Stimulated activated CD4-positive, alpha-beta T cell treated with anti-CD3 and anti-CD28 coated beads, Interleukin-4, amount 100 ng/mL, for 4 hours (primary cell): ENCODE measurements around the gene MXD1.

Experiments
- DNase-seq, 2 experiments: peaks; one replicate each; pipeline ENCODE4 v3.0.0-alpha.2; 2020

MXD1 gene

GRCh38 chr2:69954084-69954483, 39.2 kb downstream of the MXD1 start:
- no peak for DNase-seq

DNA sequence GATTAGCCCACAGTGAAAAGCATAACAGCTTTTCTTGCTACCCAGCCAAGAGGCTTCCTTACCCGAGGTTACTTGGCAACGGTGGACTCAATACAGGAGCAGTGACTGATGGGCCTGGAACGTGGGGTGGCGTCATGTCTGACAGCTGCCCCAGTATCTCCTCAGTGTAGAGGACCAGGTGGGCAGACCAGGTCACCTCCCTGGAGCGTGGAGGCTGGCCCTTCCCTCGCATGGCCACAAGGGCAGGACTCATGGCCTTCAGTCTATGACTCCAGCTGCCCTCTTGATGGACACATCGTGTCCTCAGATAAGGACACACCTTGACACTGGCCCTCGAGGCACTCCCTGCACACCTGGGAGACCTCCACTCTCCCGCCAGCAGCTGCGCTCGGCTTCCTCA, 40.1 kb downstream of the MXD1 start:
- DNase-seq, result no peak

DNA sequence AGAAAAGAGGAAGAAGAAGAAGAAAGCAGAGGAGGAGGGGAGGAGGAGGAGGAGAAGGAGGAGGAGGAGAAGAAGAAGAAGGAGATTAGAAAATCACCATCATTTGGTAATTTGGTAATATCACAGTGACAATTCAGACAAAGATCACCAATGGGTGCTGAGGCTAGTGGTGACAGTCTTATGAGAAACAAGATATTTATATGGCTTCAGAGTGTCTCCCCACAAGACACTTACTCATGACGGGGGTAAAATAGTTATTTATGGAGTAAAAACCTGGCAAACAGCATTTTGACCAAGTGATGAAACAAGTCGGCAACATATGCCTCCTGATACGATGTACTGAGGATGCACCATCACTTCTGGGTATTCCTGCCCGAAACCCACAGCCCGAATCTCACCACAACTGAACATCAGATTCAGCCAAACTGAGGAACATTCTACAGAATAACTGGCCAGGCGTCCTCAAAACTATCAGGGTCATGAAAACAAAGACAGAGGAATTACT, 41.6 kb downstream of the MXD1 start:
- no peak for DNase-seq

DNA sequence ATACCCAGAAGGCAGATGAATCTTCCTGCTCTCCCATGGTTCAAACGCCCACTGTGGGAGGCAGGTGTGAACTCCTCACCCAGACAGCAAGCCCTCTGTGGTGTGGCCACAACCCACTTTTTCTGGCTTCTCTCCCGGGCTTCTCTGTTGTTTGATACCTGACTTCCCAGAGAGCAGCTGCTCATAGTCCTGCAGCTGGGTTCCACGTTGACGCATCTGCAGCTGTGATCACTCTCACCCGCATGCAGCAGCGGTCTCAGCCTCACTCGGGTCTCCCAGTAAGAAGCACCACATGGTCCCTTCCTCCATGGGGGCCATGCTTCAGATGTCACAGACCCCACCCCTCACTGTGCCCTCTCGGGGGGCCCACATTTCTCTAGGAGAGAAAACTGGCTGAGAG, 43.1 kb downstream of the MXD1 start:
- no peak for DNase-seq

- DNase-seq, result no peak
Measured at GRCh38 chr2:69958480-69958879, 43.6 kb downstream of the MXD1 start.

- DNase-seq, result no peak
Measured at GRCh38 chr2:69959425-69959824, 44.5 kb downstream of the MXD1 start.

DNA sequence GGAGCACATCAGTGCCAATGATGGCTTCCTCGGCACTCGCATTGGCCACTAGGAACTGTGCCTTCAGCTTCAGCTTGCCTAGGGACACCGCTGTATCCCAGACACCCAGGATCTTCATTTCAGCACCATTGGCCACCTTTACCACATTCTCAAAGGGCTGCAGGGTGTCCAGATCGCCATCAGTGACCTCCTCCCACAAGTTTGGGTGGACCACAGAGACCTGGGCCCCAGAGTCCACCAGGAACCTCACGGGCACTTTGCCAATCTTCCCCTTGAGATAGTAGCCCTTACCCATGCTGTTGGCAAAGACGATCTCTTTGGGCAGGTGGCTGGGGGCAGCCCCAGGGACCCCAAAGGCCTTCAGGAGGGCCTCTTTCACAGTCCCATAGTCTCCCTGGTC, 45.9 kb downstream of the MXD1 start:
- no peak for DNase-seq

- DNase-seq, result no peak
Measured at GRCh38 chr2:69961496-69961895, 46.6 kb downstream of the MXD1 start, which contains the start of gene ASPRV1. ASPRV1 (minus strand) TSS chr2:69961631; CDS start chr2:69961436, 195 bp downstream.

DNA sequence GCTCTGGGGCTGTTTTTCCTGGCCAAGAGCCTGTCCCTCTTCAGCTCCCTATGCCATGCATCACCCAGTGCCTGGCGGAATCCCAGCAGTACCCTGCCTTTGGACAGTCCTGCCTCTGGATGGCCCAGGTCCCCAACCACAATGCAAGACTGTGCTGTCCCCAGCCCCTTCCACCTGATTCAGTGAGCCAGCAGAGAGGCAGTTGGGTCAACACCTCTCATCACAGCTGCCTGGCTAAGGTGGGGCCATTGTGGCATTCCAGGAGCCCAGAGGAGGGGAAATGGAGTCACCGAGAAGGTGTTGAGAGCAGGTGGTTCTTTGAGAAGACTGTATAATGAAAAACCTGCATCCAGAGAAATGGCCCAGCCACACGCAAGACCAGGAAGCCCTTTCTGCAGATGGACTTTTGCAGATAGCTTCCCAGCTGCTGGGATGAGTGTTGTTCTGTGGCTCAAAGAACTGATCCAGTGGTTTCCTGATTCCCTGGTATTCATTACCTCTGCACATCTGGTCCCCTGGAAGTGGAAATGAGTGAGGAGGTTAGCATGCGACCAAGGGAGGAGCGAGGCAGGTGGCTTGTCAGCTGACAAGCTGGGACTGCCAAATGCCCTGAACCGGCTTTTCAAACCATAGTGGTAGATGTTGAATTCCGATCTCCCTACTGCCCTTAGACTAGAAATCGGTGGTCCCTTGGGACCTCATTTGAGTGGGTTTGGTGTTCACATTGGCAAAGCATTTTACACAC, 48.2 kb downstream of the MXD1 start:
- no peak for DNase-seq

GRCh38 chr2:69964353-69964841, 49.5 kb downstream of the MXD1 start:
- no peak for DNase-seq

DNA sequence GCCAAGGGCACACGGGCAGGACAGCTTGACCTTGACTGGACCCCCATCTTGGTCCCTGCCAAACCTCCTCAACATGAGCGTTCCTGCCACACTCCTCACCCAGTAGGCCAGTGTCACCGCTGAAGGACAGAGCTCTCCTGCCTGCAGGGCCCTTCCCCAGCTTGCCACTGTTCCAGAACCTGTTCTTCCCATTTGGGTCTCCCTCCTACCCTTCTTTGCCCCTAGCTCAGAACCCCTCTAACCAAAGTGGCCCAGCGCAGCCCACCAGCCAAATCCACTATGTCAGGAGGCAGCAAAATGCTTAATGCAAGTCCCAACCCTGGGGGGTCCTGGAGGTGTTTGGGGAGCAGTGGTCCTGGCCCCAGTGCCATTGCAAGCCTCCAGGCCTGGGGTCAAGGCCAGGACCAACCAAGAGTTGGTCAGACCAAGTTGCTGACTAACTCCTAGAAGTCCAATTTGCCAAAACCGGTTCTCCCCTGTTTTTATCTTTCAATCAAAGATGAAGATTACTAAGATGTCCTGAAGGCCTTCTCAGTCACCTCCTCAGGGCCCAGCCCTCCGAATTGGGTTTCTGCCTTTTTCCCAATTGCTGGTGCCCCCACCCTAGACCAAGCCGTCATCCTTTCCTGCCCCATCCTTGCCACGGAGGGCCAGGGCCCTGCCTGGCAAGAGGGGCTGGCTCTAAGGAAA, 51.0 kb downstream of the MXD1 start:
- no peak for DNase-seq

- no peak for DNase-seq
Measured at GRCh38 chr2:69966496-69966895, 51.6 kb downstream of the MXD1 start.

GRCh38 chr2:69968609-69969008, 53.7 kb downstream of the MXD1 start:
- no peak for DNase-seq

DNA sequence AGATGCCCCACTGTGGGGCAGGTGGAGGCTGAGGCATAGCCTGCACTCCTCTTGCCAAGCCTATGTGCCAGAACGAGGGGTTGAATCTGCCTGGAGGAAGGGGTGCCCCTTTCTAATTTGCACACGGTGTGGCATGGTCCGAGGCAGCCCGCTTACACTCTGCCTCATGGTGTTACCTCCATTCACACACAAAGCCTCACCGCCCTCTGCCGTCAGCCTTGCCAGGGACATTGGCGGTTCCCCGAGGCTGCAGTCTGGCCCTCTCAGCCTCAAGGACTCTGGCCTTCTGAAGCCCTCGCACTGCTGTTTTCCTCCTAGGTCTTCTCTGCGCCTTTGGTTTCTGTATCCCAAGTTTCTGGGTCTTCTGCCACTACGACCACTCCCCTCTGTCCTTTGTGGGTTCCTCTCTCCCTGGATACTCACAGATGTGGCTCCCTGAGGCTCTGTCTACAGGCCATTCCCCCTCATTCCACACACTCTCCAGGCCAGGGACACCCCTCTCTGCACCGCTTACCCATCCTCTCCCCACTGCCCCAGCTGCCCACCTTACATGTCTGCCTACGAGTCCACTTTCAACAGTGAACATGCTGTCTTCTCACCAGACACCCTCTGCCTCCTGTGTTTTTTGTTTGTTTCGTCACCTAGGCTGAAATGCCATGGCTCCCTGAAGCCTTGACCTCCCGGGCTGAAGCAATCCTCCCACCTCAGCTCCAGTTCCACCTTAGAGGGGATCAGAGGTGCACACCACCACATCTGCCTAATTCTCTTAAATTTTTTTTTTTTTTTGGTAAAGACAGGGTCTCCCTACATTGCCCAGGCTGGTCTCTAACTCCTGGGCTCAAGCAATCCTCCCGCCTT, 54.4 kb downstream of the MXD1 start:
- DNase-seq, result no peak

GRCh38 chr2:69969991-69970390, 55.1 kb downstream of the MXD1 start:
- no peak for DNase-seq

DNA sequence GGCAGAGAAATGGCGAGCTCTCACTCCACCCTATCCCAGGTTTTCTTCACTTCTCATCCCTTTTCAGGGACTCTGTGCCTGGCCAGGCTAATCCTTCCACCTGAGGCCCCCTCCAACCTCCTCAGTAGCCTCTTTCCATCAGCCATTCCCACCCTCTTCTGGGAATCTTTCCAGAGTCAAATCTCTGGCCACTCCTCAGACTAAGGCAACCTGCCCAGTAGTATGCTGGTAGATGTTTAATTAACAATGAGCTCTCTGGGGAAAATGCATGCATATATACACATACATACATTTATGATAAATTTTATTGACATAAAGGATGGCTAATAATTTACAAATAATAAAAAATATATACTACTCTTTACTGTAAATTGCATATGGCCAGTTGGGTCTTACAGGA, 57.9 kb downstream of the MXD1 start:
- DNase-seq, result no peak

- no peak for DNase-seq
Measured at GRCh38 chr2:69973335-69973735, 58.4 kb downstream of the MXD1 start.

DNA sequence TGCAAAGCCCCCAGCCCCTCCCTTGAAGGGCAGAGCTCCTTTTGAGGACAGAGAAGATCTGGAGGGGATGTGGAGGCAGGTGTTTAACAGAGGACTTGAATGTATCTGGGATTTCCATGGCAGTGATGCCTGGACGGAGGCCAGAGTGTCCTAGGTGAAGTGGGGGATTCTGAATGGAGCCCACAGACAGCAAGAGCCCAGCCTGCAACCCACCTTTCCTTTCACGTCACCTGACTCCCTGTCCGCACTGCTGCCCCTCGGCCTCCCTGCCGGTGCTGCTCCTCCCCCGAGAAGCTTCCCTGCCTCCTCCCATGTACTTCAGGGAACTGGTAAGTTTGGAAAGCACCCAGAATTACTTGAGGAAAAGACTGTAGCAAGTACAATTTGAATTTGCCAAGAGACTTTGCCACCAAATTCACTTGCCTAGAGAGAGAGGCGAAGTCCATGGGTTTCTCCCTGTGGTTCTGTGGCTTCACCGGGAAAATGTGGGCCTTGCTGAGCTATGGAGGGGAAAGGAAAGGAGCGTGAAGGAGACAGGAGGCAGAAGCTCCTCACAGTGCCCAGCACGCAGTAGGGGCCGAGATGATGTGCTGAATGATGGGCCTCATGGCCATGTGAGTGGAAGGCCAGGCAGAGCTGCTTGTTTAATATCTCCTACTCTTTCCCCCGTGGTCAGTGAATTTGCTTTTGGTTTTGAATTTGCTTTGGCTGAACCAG, 60.4 kb downstream of the MXD1 start:
- DNase-seq, result no peak

GRCh38 chr2:69975853-69976462, 61.0 kb downstream of the MXD1 start:
- no peak for DNase-seq

GRCh38 chr2:69977186-69977585, 62.3 kb downstream of the MXD1 start:
- no peak for DNase-seq

DNA sequence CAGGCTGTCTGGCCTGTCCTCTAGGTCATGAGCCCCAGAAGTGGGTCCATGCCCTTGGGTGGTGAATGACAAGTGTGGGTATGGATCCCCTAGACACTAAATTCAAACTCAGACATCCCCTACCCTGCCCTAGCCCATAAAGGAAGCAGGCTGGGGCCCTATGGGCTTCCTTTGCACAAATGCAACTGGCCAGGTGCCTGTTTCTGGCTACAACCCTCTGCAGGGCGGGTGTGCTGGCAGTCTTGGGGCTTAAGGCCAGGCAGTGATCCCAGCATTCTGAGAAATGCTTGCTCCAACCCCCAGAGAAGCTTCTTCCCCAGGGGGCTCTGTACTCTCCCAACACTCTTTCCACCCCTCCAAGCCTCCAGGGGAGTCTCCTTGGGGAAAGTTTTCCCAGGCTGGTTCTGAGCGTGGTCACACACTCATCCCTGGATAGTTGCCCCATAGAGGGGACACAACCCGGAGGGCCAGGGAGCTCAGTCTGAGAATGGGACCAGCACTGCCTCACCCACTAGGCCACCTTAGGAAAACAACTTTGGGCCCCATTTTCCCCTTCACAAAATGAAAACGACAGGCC, 63.1 kb downstream of the MXD1 start:
- DNase-seq, result no peak
